Astrocyte of the cerebellum (primary cell): ENCODE results near the gene NELFCD.

Source experiments
- DNase-seq: peaks from one replicate; pipeline ENCODE4 v3.0.0-alpha.2; 2011; ENCODE audit warnings: low read depth
- H3K4me3 ChIP-seq: 2 replicates; pipeline ENCODE4 v1.5.1; 2011; ENCODE audit warnings: mild to moderate bottlenecking, low read depth, low read length, moderate library complexity
- CTCF ChIP-seq: IDR thresholded peaks from 2 replicates; pipeline ENCODE4 v1.5.1; 2012; ENCODE audit warnings: low read length, low read depth, moderate library complexity, mild to moderate bottlenecking; ENCODE audit errors: missing control alignments
- in situ Hi-C: cut with HindIII; loops from 2 replicates; pipeline ENCODE4 v1.10.0; 2017; ENCODE audit warnings: low sequenced_read_pairs

Gene NELFCD

DNA sequence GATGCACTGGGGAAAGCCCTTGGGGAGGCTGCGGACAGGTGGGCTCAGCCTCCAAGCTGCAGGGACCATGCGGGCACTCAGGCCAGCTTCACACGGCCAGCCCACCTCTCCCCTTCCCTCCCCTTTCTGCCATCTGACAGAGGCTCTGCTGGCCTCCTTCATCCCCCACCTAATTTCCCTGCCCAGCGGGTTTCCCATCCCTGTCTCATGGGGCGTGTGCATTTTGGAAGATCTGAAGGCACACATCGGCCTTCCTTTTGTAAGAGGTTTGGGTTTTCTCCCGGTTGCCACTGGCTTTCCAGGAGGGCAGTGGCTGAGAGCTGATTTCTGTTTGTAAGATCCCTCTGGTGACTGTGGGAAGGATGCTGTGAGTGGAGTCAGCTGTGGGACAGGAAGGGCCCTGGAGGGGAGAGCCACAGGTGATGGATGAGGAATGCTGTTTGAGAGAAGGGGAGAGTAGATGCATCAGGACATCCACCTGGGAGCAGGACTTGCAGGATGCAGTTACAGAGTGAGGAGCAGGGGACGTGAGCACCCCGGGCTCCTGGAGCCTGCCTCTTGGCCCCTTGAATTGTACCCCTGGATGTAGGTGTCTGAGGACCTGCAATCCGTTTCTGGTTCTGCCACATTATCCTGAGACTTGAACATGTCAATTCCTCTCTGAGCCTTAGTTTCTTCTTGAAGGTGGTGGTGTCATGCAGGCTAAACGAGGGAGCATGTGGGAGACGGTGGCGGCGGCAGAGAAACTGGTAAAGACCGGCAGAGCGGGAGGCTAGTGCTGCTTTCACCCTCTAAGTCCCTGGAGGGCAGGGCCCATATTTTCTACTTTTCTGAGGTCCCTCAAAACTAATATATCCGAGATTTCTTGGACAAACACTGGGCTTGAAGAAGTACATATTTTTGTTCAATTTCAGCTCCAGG is 32.2 kb downstream of the NELFCD start:
- no peak for TF ChIP-seq CTCF
- H3K4me3 ChIP-seq = no peak overlapping the region
- in situ Hi-C loops = no loop called here
- no peak for DNase-seq

- no peak for TF ChIP-seq CTCF
- no peak overlapping the region for H3K4me3 ChIP-seq
- DNase-seq = no peak
- in situ Hi-C loops = no loop called here
These were observed 33.0 kb downstream of the NELFCD start for GRCh38 chr20:59013959-59014608.

DNA sequence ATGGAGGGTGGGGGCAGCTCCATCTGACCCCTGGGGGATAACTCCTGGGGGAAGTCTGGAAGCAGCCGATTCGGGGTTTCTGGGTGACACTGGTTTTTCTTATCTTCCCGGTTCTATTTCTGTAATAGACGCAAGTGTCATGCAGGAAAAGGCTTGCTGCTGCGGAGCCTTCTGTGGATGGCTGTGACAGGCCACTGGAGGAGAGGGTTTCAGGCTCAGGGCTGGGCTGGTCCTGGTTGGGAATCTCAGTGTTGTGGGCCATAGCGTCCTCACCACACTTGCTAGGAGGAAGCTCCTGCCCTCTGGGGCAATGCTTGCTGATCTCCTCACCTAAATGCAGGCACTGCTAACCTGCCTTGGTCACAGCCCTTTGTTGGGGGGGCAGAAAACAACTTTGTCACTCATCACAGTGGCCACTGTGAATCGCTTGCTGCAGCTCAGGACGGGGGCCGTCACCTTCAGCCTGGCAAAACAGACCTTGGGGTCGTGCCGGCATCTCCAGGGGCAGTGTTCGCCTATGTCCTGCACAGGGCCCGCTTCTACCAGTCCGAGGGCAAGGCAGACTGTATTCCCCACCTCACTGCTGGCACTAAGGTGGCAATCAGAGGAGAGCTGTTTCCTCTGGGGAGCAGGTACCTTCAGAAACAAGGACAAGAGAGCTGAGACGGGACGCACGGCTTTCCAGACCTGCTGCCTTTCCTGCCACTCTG is 33.8 kb downstream of the NELFCD start:
- in situ Hi-C loops = no loop called here
- DNase-seq = no peak
- TF ChIP-seq CTCF = no peak
- no peak overlapping the region for H3K4me3 ChIP-seq

DNA sequence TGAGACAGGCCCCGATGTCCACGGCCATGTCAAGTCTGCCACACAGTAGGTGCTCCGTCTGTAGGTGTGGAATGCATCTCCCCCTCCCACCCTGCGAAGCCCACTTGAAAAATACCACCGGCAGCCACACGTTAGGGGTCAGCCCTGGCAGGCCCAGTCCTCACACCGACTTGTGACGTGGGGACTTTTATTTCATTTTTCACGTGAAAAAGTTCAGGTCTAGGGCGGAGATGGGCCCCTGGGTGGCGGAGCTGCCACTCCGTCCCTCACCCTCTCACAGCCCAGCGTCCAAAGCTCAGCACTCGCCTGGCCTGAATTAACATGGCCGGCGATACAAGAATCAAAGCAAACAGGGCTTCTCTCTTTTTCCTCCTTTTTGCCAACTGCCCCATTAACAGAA is 34.4 kb downstream of the NELFCD start:
- no peak for TF ChIP-seq CTCF
- no peak overlapping the region for H3K4me3 ChIP-seq
- DNase-seq = no peak
- in situ Hi-C loops = no loop called here

DNA sequence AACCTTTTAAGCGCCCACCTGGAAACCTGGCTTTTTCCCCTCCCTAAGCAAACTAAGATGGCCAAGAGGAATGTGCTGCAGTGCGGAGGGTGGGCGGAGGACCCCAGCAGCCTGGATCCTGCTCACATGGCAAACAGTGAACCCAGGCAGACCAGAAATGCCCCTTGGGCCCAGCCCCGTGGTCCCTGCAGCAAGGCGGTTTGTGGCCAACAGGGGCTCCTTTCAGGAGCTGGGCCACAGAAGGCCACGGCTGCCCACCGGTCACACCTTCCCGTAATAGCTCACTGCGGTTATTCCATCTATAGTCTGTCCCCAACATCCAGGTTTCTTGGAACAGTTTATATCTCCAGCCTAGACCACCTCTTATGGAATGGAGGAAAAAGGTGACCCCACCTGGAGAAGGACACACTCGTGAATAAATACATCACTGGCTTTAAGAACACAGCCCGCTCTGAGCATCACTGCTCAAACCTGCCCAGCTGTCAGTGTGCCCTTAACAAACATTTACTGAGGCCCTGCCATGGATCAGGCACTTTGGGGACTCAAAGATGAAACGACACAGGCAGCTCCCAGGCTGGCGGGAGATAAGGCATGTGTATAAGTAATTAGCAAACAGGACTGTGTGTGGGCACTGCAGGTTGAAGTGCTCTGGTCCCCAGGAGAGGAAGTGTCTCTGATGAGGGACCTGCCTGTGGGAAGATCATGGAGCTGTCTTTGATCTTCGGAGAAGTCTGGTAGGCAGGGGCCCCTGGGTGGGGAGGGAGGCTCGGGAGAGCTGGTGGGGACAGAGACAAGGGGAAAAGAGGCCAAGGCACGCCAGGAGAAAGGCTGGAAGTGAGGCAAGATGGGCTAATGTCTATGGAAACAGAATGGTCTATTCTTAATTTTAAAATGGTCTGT is 35.0 kb downstream of the NELFCD start:
- no peak for TF ChIP-seq CTCF
- no peak for DNase-seq
- in situ Hi-C loops = no loop called here
- H3K4me3 ChIP-seq = no peak overlapping the region
